Thoracic aorta (tissue), 2 donors: ENCODE results near the gene NIPSNAP3A. TPM values are rescaled to one million over a fixed set of nuclear protein-coding genes. Genes with fewer than 3 reads are reported as not detected.
"Not testable (repeated sequence)": the region's sequence is repeated elsewhere in the genome, so short reads cannot be mapped to it uniquely, and the experiment has no call there.

ENCODE experiments used
- ATAC-seq: fragments of 150-250 bp; one replicate; pipeline ENCODE4 v1.8.0; 2017; ENCODE audit warnings: low read depth; ENCODE audit not compliant: insufficient number of reproducible peaks, low FRiP score
- DNase-seq: peaks from one replicate; pipeline ENCODE4 v3.0.0-alpha.2; 2020; ENCODE audit warnings: low spot score
- H3K27ac ChIP-seq, 2 donors: fragments of 200-600 bp; sonication (generic); 1 replicate in 1 of 2; 2 replicates in 1 of 2; pipeline ENCODE4 v1.5.1; 2016; ENCODE audit warnings: mild to moderate bottlenecking in 2 of 2, moderate library complexity in 2 of 2
- H3K27me3 ChIP-seq: fragments of 200-600 bp; sonication (generic); replicated peaks from 2 replicates; pipeline ENCODE4 v1.6.0; 2016; ENCODE audit warnings: mild to moderate bottlenecking; ENCODE audit not compliant: insufficient read depth
- H3K36me3 ChIP-seq: fragments of 200-600 bp; sonication (generic); one replicate; pipeline ENCODE4 v1.5.1; 2016
- H3K4me1 ChIP-seq, 2 donors: fragments of 200-600 bp; sonication (generic); 1 replicate in 1 of 2; 2 replicates in 1 of 2; pipeline versions ENCODE4 v1.5.1 to v1.6.0; 2016; ENCODE audit warnings: low read depth in 2 of 2, mild to moderate bottlenecking in 1 of 2; ENCODE audit not compliant: control insufficient read depth in 1 of 2
- H3K4me3 ChIP-seq: fragments of 200-600 bp; sonication (generic); 2 replicates; pipeline ENCODE4 v1.5.1; 2016; ENCODE audit warnings: mild to moderate bottlenecking
- H3K9me3 ChIP-seq: fragments of 200-600 bp; sonication (generic); 2 replicates; pipeline ENCODE4 v1.5.1; 2016
- CTCF ChIP-seq: fragments of 200-600 bp; sonication (generic); IDR thresholded peaks from one replicate; pipeline ENCODE4 v1.5.1; 2019; ENCODE audit warnings: antibody characterized with exemption
- total RNA-seq, 2 donors: library from RNA; depleted of rRNA; stranded (reverse); fragments of >200 nt; gene quantifications; one replicate each; pipeline versions ENCODE4 v1.1.0 to v1.2.3, GENCODE V29; 2016

NIPSNAP3A gene
- total RNA-seq, result 10 to 100 TPM; 19.2 to 42.6 TPM

DNA sequence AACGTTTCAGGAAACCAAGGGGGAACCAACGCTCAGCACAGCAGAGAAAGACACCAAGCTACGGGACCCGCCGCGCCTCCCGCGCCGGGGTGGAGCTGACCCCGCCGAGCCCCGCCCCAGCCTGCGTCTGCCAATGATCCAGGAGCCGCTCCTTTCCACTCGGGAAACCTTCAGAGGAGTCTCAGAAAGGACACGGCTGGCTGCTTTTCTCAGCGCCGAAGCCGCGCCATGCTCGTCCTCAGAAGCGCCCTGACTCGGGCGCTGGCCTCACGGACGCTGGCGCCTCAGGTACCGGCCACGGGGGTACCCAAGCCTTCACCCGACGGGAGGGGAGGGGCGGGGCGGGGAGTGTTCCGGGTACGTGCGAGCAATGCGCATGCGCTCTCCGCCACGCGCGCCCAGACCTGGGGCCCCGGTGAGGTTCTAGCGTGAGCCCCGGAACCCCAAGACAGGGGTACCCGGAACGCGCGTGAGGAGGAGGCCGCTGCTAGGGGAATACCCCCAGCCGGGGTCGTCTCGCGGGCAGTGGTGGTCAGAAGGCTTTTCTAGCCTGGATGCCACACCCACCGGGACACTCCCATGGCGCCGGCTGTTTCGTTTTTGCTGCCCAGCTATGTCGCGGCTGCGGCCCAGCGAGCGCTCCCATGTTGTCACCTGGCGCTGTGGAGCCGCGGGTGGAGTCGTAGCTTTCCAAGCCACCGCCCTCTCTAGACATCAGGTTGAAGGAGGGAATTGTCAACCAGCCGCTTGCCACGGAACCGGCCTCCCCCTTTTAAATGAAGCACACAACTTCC lies at the start of gene NIPSNAP3A:
Gene NIPSNAP3A (plus strand): TSS at position 119 of the 794 bp plus-strand sequence. CDS start 110 bp downstream, at position 229.
- DNase-seq (no peak), ATAC-seq (peak; percentile 68)
- H3K27me3 ChIP-seq, result no peaks in the 10 kb centered on the region
- H3K4me3 ChIP-seq, result peak within 1 kb of the TSS; percentile 97
- H3K36me3 ChIP-seq, result no peaks in the 10 kb centered on the region
- no peaks in the 10 kb centered on the region for H3K9me3 ChIP-seq
- peak within 1 kb of the TSS; percentile 88 to 92 for H3K27ac ChIP-seq
- TF ChIP-seq CTCF, result no peak
- peaks cover 4 to 16% of the 10 kb centered on the region in 2 donors for H3K4me1 ChIP-seq

GRCh38 chr9:104700306-104700705 lies 47.2 kb upstream of the NIPSNAP3A start:
- H3K4me1 ChIP-seq, result no peaks in the 10 kb centered on the region
- H3K27ac ChIP-seq, result no peak overlapping the region
- TF ChIP-seq CTCF, result no peak
- DNase-seq (no peak), ATAC-seq (no peak)
- no peaks in the 10 kb centered on the region for H3K9me3 ChIP-seq
- H3K4me3 ChIP-seq, result no peak overlapping the region
- no peaks in the 10 kb centered on the region for H3K27me3 ChIP-seq
- H3K36me3 ChIP-seq, result no peaks in the 10 kb centered on the region

DNA sequence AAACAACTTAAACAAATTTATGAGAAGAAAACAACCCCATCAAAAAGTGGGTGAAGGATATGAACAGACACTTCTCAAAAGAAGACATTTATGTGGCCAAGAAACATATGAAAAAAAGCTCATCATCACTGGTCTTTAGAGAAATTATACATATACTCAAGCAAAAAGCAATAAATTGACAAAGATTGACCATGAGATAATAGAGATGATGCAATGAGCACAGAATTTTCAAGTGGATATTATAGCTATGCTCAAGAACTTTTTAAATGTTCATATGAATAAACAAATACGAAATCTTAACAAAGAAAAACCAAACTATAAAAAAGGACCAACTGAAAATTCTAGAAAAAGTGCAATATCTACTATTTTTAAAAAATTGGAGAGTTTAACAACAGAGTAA lies 38.7 kb upstream of the NIPSNAP3A start:
- not testable (repeated sequence) for H3K4me1 ChIP-seq, H3K27me3 ChIP-seq, H3K4me3 ChIP-seq, H3K36me3 ChIP-seq, H3K9me3 ChIP-seq, H3K27ac ChIP-seq, ATAC-seq, DNase-seq

- Histone ChIP-seq H3K27ac (no peak overlapping the region), H3K4me1 (no peaks in the 10 kb centered on the region), H3K9me3 (no peaks in the 10 kb centered on the region), H3K36me3 (no peaks in the 10 kb centered on the region), H3K4me3 (no peak overlapping the region), H3K27me3 (no peaks in the 10 kb centered on the region)
- ATAC-seq, result no peak
- no peak for DNase-seq
- TF ChIP-seq CTCF, result no peak
Observed at GRCh38 chr9:104711604-104712003, 35.9 kb upstream of the NIPSNAP3A start.

DNA sequence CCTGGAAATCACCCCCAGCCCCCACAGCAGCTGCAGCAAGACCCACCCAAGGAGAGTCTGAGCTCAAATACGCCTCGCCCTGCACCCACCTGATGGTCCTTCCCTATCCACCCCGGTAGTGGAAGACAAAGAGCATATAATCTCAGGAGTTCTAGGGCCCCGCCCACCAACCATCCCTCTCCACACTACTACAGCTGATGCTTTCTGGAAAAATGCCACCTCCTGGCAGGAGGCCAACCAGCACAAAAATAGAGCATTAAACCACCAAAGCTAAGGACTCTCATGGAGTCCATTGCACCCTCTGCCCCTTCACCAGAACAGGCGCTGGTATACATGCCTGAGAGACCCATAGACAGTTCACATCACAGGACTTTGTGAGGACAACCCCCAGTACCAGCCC lies 22.5 kb upstream of the NIPSNAP3A start:
- DNase-seq (no peak), ATAC-seq (no peak)

More for the DNA sequence above, 22.5 kb upstream of the NIPSNAP3A start:
- Histone ChIP-seq H3K9me3 (no peaks in the 10 kb centered on the region), H3K27ac (no peak overlapping the region), H3K27me3 (no peaks in the 10 kb centered on the region), H3K4me3 (no peak overlapping the region), H3K4me1 (no peaks in the 10 kb centered on the region), H3K36me3 (no peaks in the 10 kb centered on the region)
- TF ChIP-seq CTCF, result no peak
